ENCODE measurements around the gene CEP72. TPM values are rescaled to one million over a fixed set of nuclear protein-coding genes. Genes with fewer than 3 reads are reported as not detected.
"Not testable (repeated sequence)": the region's sequence is repeated elsewhere in the genome, so short reads cannot be mapped to it uniquely, and the experiment has no call there.

Gene CEP72
- total RNA-seq, 1 donor from 2014 or later: 6.8 TPM

GRCh38 chr5:675871-676698 lies 63.9 kb downstream of the CEP72 start:
- TF ChIP-seq CTCF (IDR thresholded peaks at IDR 0.05; ENCODE audit: insufficient read depth, low read length, severe bottlenecking): no peak
- no peak for DNase-seq (ENCODE audit: low read depth)
- H3K27me3 ChIP-seq (ENCODE audit: control insufficient read depth, insufficient read depth, low read length): peaks cover 5% of the 10 kb centered on the region
- no peak overlapping the region for H3K4me3 ChIP-seq (ENCODE audit: low read depth, low read length)
- FAIRE-seq: no peak
- H3K36me3 ChIP-seq (ENCODE audit: control insufficient read depth, insufficient read depth, low read length): no peaks in the 10 kb centered on the region

DNA sequence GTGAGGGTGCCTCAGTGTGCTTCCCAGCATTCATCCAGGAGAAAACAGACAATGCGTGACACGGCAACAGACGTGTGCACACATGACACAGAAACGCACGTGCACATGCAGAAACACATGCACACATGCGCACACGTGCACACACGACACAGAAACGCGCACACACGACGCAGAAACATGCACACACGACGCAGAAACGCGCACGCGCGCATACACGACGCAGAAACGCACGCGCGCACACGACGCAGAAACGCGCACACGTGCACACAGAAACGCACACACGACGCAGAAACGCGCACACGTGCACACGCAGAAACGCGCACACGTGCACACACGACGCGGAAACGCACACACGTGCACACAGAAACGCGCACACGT lies 64.5 kb downstream of the CEP72 start:
- FAIRE-seq (no peak), DNase-seq (ENCODE audit: low read depth) (no peak)
- no peak for TF ChIP-seq CTCF (IDR thresholded peaks at IDR 0.05; ENCODE audit: insufficient read depth, low read length, severe bottlenecking)
- no peaks in the 10 kb centered on the region for H3K36me3 ChIP-seq (ENCODE audit: control insufficient read depth, insufficient read depth, low read length)
- peaks cover 5% of the 10 kb centered on the region for H3K27me3 ChIP-seq (ENCODE audit: control insufficient read depth, insufficient read depth, low read length)
- H3K4me3 ChIP-seq (ENCODE audit: low read depth, low read length): no peak overlapping the region

DNA sequence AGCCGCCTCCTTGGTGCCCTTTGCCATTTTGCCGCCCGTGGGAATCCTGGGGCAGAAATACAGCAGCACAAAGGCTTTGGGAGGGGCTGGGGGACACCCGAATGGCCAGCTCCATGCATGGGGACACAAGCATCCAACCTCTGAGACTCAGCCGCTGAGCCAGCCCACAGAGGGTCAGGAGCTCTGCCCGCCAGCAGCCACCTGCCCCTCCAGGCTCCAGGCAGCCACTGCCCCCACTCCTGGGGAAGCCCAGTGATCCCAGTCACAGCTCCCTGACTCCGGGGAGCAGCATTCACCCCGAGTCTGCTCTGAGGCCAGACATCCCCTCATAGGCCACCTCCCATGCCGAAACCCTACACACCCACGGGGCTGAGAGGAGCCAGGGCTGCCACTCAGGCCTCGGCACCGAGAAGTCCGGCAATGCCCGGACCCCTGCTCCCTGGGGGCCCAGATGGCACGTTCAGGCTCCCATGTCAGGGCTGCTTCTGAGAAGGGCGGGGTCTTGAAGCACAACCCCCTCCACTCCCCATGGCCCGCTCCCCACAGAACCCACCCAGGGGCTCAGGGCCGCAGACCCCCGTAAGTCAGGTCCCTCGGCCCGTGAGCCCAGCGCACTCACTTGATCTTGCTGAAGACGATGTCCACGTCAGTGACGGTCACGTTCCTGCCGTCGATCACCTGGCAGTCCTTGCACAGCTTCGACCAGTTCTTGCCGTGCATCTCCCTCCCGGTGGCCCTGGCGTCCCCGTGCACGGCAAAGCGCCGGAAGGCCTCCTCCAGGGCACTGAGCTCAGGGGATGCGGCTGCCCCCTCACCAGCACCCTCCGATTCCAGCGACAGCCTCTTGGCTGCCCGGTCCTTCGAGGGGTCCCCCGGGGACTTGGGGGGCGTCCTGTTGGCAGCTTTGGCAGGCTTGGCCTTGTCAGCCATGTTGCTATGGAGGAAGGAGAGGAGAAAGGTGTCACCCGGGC lies 65.3 kb downstream of the CEP72 start:
- DNase-seq (ENCODE audit: low read depth): no peak
- no peak for TF ChIP-seq CTCF (IDR thresholded peaks at IDR 0.05; ENCODE audit: insufficient read depth, low read length, severe bottlenecking)
- no peaks in the 10 kb centered on the region for H3K36me3 ChIP-seq (ENCODE audit: control insufficient read depth, insufficient read depth, low read length)
- H3K27me3 ChIP-seq (ENCODE audit: control insufficient read depth, insufficient read depth, low read length): peaks cover 5% of the 10 kb centered on the region
- no peak overlapping the region for H3K4me3 ChIP-seq (ENCODE audit: low read depth, low read length)
- no peak for FAIRE-seq

- H3K36me3 ChIP-seq (ENCODE audit: control insufficient read depth, insufficient read depth, low read length); H3K4me3 ChIP-seq (ENCODE audit: low read depth, low read length); DNase-seq (ENCODE audit: low read depth); H3K27me3 ChIP-seq (ENCODE audit: control insufficient read depth, insufficient read depth, low read length); FAIRE-seq: not testable (repeated sequence)
Measured at GRCh38 chr5:678521-678920, 66.4 kb downstream of the CEP72 start.

- H3K27me3 ChIP-seq (ENCODE audit: control insufficient read depth, insufficient read depth, low read length); DNase-seq (ENCODE audit: low read depth); FAIRE-seq; H3K36me3 ChIP-seq (ENCODE audit: control insufficient read depth, insufficient read depth, low read length); H3K4me3 ChIP-seq (ENCODE audit: low read depth, low read length): not testable (repeated sequence)
Measured at GRCh38 chr5:679166-679895, 67.2 kb downstream of the CEP72 start.

- DNase-seq (ENCODE audit: low read depth); H3K27me3 ChIP-seq (ENCODE audit: control insufficient read depth, insufficient read depth, low read length); H3K36me3 ChIP-seq (ENCODE audit: control insufficient read depth, insufficient read depth, low read length); H3K4me3 ChIP-seq (ENCODE audit: low read depth, low read length): not testable (repeated sequence)
- FAIRE-seq: peak; percentile 96
Measured at GRCh38 chr5:680118-680795, 68.1 kb downstream of the CEP72 start.

DNA sequence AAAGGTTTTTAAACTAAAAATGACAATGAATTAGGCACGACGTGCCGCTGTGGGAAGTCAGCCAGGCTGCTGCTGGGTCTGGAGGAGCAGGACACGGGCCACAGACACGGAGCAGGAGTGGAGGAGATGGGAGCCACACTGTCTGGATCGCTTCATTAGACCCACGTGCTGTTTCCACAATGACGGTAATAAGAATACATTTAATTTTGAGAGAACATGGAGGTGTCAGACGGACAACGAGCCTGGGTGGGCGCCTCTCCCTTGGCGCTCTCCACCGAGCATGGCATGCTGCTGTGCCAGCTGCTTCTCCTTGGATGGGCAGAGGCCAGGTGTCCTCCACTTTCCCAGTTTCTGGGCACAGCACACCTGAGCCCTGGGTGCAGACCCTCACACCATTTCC lies 68.7 kb downstream of the CEP72 start:
- H3K27me3 ChIP-seq (ENCODE audit: control insufficient read depth, insufficient read depth, low read length); H3K4me3 ChIP-seq (ENCODE audit: low read depth, low read length); H3K36me3 ChIP-seq (ENCODE audit: control insufficient read depth, insufficient read depth, low read length); DNase-seq (ENCODE audit: low read depth); FAIRE-seq: not testable (repeated sequence)

DNA sequence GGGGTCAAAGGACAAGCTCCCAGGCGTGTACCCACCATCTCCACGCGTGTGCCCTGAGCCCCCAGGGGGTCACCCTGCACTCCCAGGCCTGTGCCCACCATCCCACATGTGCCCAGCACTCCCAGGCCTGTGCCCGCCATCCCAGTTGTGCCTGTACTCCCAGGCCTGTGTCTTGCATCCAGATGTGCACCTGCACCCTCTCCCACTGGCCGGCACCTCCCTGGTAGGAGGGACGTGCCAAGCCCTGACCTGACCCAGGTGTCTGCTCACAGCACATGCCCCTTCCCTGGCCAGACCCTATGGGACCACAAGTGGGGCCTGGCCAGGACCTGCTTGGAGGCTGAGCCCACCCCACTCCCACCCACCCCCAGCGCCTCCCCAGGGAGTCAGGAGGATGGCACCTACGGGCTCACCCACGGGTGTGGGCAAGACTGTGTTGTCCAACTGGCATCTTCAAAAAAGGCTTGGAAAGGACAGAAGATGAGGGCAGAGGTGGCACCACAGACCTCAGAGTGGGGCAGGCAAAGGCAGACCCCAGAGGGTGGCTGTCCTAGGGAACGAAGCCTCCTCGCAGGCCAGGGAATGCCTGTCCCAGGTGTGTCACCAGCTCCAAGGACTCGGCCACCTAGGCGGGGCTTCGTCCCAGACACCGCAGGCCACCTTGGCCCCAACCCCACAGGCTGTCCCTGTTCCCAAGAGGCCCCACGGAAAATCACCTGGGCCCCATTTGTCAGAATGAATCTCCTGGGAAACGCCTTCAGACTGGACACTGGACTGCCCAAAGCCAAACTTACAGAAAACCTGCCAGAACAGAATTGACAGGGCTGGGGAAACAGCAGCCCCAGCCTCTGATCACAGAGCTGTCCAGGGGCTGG lies 69.4 kb downstream of the CEP72 start:
- H3K27me3 ChIP-seq (ENCODE audit: control insufficient read depth, insufficient read depth, low read length); H3K36me3 ChIP-seq (ENCODE audit: control insufficient read depth, insufficient read depth, low read length); FAIRE-seq; H3K4me3 ChIP-seq (ENCODE audit: low read depth, low read length); DNase-seq (ENCODE audit: low read depth): not testable (repeated sequence)

GRCh38 chr5:682216-682615 lies 70.1 kb downstream of the CEP72 start:
- not testable (repeated sequence) for H3K36me3 ChIP-seq (ENCODE audit: control insufficient read depth, insufficient read depth, low read length); H3K27me3 ChIP-seq (ENCODE audit: control insufficient read depth, insufficient read depth, low read length); H3K4me3 ChIP-seq (ENCODE audit: low read depth, low read length); FAIRE-seq; DNase-seq (ENCODE audit: low read depth)

Measured in bronchial epithelial cell (primary cell).